Stimulated activated CD8-positive, alpha-beta memory T cell treated with anti-CD3 and anti-CD28 coated beads, Interleukin-15, amount 100 ng/mL, for 24 hours (primary cell): Measurements from ENCODE around the gene SBF2.
"Not testable (repeated sequence)": the region's sequence is repeated elsewhere in the genome, so short reads cannot be mapped to it uniquely, and the experiment has no call there.

Experiments used
- DNase-seq: peaks from one replicate; pipeline ENCODE4 v3.0.0-alpha.2; 2020; ENCODE audit warnings: low read depth

SBF2 gene

GRCh38 chr11:10192036-10192435, 102.0 kb downstream of the SBF2 start:
- DNase-seq, result no peak

- DNase-seq, result no peak
These were observed 112.2 kb downstream of the SBF2 start for GRCh38 chr11:10181811-10182210.

- DNase-seq, result no peak
These were observed 129.4 kb downstream of the SBF2 start for GRCh38 chr11:10164621-10165020.

GRCh38 chr11:10162222-10162621, 131.8 kb downstream of the SBF2 start:
- no peak for DNase-seq

GRCh38 chr11:10160350-10160749, 133.7 kb downstream of the SBF2 start:
- DNase-seq, result no peak

- no peak for DNase-seq
These were observed 135.6 kb downstream of the SBF2 start for GRCh38 chr11:10158461-10158860.

- DNase-seq, result no peak
These were observed 138.1 kb downstream of the SBF2 start for GRCh38 chr11:10155793-10156490.

GRCh38 chr11:10150800-10151199, 143.2 kb downstream of the SBF2 start:
- no peak for DNase-seq

- DNase-seq, result no peak
These were observed 144.5 kb downstream of the SBF2 start for GRCh38 chr11:10149553-10149952.

- DNase-seq, result no peak
These were observed 146.8 kb downstream of the SBF2 start for GRCh38 chr11:10147195-10147594.

GRCh38 chr11:10144954-10145353, 149.1 kb downstream of the SBF2 start:
- DNase-seq, result no peak

GRCh38 chr11:10139656-10140055, 154.4 kb downstream of the SBF2 start:
- DNase-seq, result no peak

GRCh38 chr11:10139143-10139542, 154.9 kb downstream of the SBF2 start:
- no peak for DNase-seq

GRCh38 chr11:10134975-10135481, 159.0 kb downstream of the SBF2 start:
- DNase-seq, result no peak

- not testable (repeated sequence) for DNase-seq
These were observed 159.8 kb downstream of the SBF2 start for GRCh38 chr11:10134226-10134625.

GRCh38 chr11:10133251-10133650, 160.8 kb downstream of the SBF2 start:
- DNase-seq, result not testable (repeated sequence)

- no peak for DNase-seq
These were observed 163.1 kb downstream of the SBF2 start for GRCh38 chr11:10130875-10131274.

- DNase-seq, result not testable (repeated sequence)
These were observed 164.8 kb downstream of the SBF2 start for GRCh38 chr11:10129184-10129583.

GRCh38 chr11:10125522-10126133, 168.4 kb downstream of the SBF2 start:
- no peak for DNase-seq

GRCh38 chr11:10122326-10123197, 171.5 kb downstream of the SBF2 start:
- DNase-seq, result no peak

GRCh38 chr11:10118865-10119264, 175.2 kb downstream of the SBF2 start:
- no peak for DNase-seq

- DNase-seq, result no peak
These were observed 176.2 kb downstream of the SBF2 start for GRCh38 chr11:10117709-10118351.
